HCT116 (cell line): ENCODE results near the gene DOP1B. TPM values are rescaled to one million over a fixed set of nuclear protein-coding genes. Genes with fewer than 3 reads are reported as not detected.

ENCODE experiments used
- ATAC-seq: fragments of 200-7000 bp; cut with Tn5 transposase; 2 replicates; pipeline ENCODE4 v1.9.1; 2020; ENCODE audit warnings: mild to moderate bottlenecking, moderate library complexity
- BruUV-seq: library from RNA; stranded (reverse); fragments of 400-500 nt; replicated peaks from 2 replicates; lab custom pipeline; 2021; lab: Mats Ljungman, UMichigan
- CTCF ChIA-PET: fragments of 300-600 bp; sonication (Branson Sonifier 250); formaldehyde crosslinking; loops from one replicate; lab custom pipeline; 2021; ENCODE audit warnings: antibody characterized with exemption; lab: Charles Lee
- POLR2A ChIA-PET: fragments of 300-600, 350-600 bp; sonication (Branson Sonifier 250); formaldehyde crosslinking; loops from one replicate; lab custom pipeline; 2021; ENCODE audit warnings: antibody characterized with exemption; lab: Charles Lee
- RAD21 ChIA-PET, 2 experiments: fragments of 300-600 bp; sonication (Branson Sonifier 250); formaldehyde crosslinking; loops; one replicate each; lab custom pipeline; 2023; ENCODE audit warnings: low total read pairs in 2 of 2; ENCODE audit not compliant: uncharacterized antibody in 2 of 2, unreplicated experiment in 2 of 2, low non-redundant PET in 1 of 2; lab: Charles Lee
- DNase-seq: peaks from one replicate; pipeline ENCODE4 v3.0.0-alpha.2; 2010; ENCODE audit warnings: low read depth, low spot score
- H2AFZ ChIP-seq: fragments of 200-600 bp; shearing (Covaris generic), sonication (generic); 2 replicates; pipeline ENCODE4 v1.6.1; 2017; ENCODE audit warnings: low read depth, mixed run types, mixed read lengths, antibody characterized with exemption, low read length; ENCODE audit not compliant: poor library complexity, severe bottlenecking
- H3K27ac ChIP-seq: 2 replicates; pipeline ENCODE4 v1.5.1; 2012; ENCODE audit warnings: low read depth, low read length
- H3K27me3 ChIP-seq: fragments of 200-600 bp; sonication (generic); 2 replicates; pipeline ENCODE4 v1.6.1; 2016; ENCODE audit warnings: mixed run types, low read length, mixed read lengths; ENCODE audit not compliant: insufficient read depth
- H3K36me3 ChIP-seq, 2 experiments: fragments of 200-500 bp in 1 of 2; fragments of 200-600 bp in 1 of 2; sonication (Bioruptor generic) in 1 of 2; sonication (generic) in 1 of 2; 2 replicates each; pipeline versions ENCODE4 v1.5.1 to v1.6.1; 2014 to 2016; ENCODE audit warnings: low read length in 2 of 2, inconsistent platforms in 1 of 2, mixed read lengths in 1 of 2, mixed run types in 1 of 2; ENCODE audit not compliant: insufficient read depth in 2 of 2, control insufficient read depth in 1 of 2
- H3K4me1 ChIP-seq, 2 experiments: fragments of 200-600 bp in 1 of 2; sonication (generic) in 1 of 2; 2 replicates each; pipeline versions ENCODE4 v1.5.1 to v1.6.1; 2012 to 2017; ENCODE audit warnings: low read length in 2 of 2, inconsistent platforms in 1 of 2, mild to moderate bottlenecking in 1 of 2, mixed read lengths in 1 of 2, mixed run types in 1 of 2, moderate library complexity in 1 of 2; ENCODE audit not compliant: insufficient read depth in 2 of 2, control insufficient read depth in 1 of 2
- H3K4me2 ChIP-seq: fragments of 200-600 bp; sonication (generic); 2 replicates; pipeline ENCODE4 v1.6.1; 2017; ENCODE audit warnings: mixed run types, low read length, mixed read lengths
- H3K4me3 ChIP-seq, 2 experiments: fragments of 200-600 bp in 1 of 2; sonication (generic) in 1 of 2; replicated peaks in 1 of 2; 2 replicates each; pipeline ENCODE4 v1.5.1; 2011 to 2016; ENCODE audit warnings: low read length in 2 of 2, control low read depth in 1 of 2, low read depth in 1 of 2, mild to moderate bottlenecking in 1 of 2, mixed read lengths in 1 of 2, mixed run types in 1 of 2
- H3K79me2 ChIP-seq: fragments of 200-600 bp; sonication (generic); 2 replicates; pipeline ENCODE4 v1.6.1; 2017; ENCODE audit warnings: mild to moderate bottlenecking, mixed run types, low read length, moderate library complexity, mixed read lengths; ENCODE audit not compliant: insufficient read depth
- H3K9ac ChIP-seq: fragments of 200-600 bp; sonication (generic); 2 replicates; pipeline ENCODE4 v1.6.1; 2016; ENCODE audit warnings: low read length, mixed read lengths
- H3K9me2 ChIP-seq: fragments of 200-600 bp; sonication (generic), shearing (Covaris generic); 2 replicates; pipeline ENCODE4 v1.6.1; 2017; ENCODE audit warnings: mixed run types, mild to moderate bottlenecking, moderate library complexity; ENCODE audit not compliant: insufficient read depth
- H3K9me3 ChIP-seq, 2 experiments: fragments of 200-500 bp in 1 of 2; fragments of 200-600 bp in 1 of 2; sonication (Bioruptor generic) in 1 of 2; sonication (generic) in 1 of 2; 2 replicates each; pipeline ENCODE4 v1.6.1; 2014 to 2017; ENCODE audit warnings: low read length in 2 of 2, mixed read lengths in 2 of 2, inconsistent platforms in 1 of 2, low read depth in 1 of 2, mild to moderate bottlenecking in 1 of 2, mixed run types in 1 of 2, moderate library complexity in 1 of 2; ENCODE audit not compliant: control insufficient read depth in 1 of 2, insufficient read depth in 1 of 2
- H4K20me1 ChIP-seq: fragments of 200-600 bp; sonication (generic), shearing (Covaris generic); 2 replicates; pipeline ENCODE4 v1.6.1; 2017; ENCODE audit warnings: mixed run types, mild to moderate bottlenecking, moderate library complexity; ENCODE audit not compliant: insufficient read depth
- CBX3 ChIP-seq: IDR thresholded peaks from 2 replicates; pipeline ENCODE4 v1.6.1; 2012; ENCODE audit warnings: low read depth
- ELF1 ChIP-seq: IDR thresholded peaks from 2 replicates; pipeline ENCODE4 v1.6.1; 2012; ENCODE audit warnings: low read depth, borderline replicate concordance
- EZH2 ChIP-seq: fragments of 200-600 bp; sonication (generic); IDR thresholded peaks from 2 replicates; pipeline ENCODE4 v1.6.1; 2017; ENCODE audit warnings: antibody characterized with exemption, mixed run types
- RAD21 ChIP-seq: IDR thresholded peaks from 2 replicates; pipeline ENCODE4 v1.6.1; 2012; ENCODE audit warnings: low read depth, mild to moderate bottlenecking
- SP1 ChIP-seq: IDR thresholded peaks from 2 replicates; pipeline ENCODE4 v1.6.1; 2012; ENCODE audit warnings: low read depth
- YY1 ChIP-seq: IDR thresholded peaks from 2 replicates; pipeline ENCODE4 v1.6.1; 2011; ENCODE audit warnings: low read length, low read depth, moderate library complexity, mild to moderate bottlenecking; ENCODE audit not compliant: insufficient replicate concordance; ENCODE audit errors: extremely low read depth
- ZFX ChIP-seq: fragments of 450-650 bp; IDR thresholded peaks from 2 replicates; pipeline ENCODE4 v1.6.1; 2017
- ZNF274 ChIP-seq: fragments of 200-500 bp; sonication (Bioruptor generic); IDR thresholded peaks from 2 replicates; pipeline ENCODE4 v1.6.1; 2014; ENCODE audit warnings: mild to moderate bottlenecking, low read depth, low read length, inconsistent platforms
- intact Hi-C: fragments of 100-400 bp; cut with micrococcal nuclease; formaldehyde crosslinking; loops from 2 replicates; pipeline ENCODE4 v1.10.0; 2022
- total RNA-seq: library from RNA; stranded (reverse); gene quantifications from one replicate; pipeline ENCODE4 v1.2.1, GENCODE V29; 2021; ENCODE audit not compliant: unreplicated experiment
- TF ChIP-seq, protein P1 (sequence below), 3 experiments: fragments of 200-600 bp in 1 of 3; sonication (generic) in 1 of 3; IDR thresholded peaks in 2 of 3; conservative IDR thresholded peaks in 1 of 3; 2 replicates each; pipeline ENCODE4 v1.5.1; 2012 to 2017; ENCODE audit warnings: low read depth in 2 of 3, low read length in 2 of 3, antibody characterized with exemption in 1 of 3, borderline replicate concordance in 1 of 3, control low read depth in 1 of 3, mild to moderate bottlenecking in 1 of 3, mixed read lengths in 1 of 3, mixed run types in 1 of 3, moderate library complexity in 1 of 3; ENCODE audit not compliant: insufficient read depth in 1 of 3
- TF ChIP-seq, protein P2 (sequence below): IDR thresholded peaks from 2 replicates; pipeline ENCODE4 v1.6.1; 2012; ENCODE audit warnings: low read depth
- TF ChIP-seq, protein P3 (sequence below): IDR thresholded peaks from 2 replicates; pipeline ENCODE4 v1.6.1; 2012

DOP1B gene
- total RNA-seq, 1 experiment from 2014 or later = 15.4 TPM

DNA sequence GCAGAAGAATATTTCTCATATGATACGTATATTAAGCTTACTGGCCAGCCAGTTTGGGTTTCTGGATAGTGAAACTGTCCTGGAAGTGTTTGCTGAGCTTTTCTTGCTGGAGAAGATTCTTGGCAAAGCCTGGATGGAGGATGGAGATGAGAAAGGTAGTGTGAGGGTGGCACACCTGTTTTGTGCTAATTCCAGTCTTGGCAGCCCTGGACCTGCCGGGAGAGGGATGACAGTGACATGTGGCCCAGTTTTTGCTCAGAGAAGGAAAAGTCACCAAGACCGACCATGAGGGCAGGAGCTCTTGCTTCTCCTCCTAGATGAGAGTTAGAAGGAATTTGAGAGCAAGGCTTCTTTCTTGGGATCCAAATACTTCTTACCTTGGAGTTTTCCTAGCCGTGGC is 34.1 kb downstream of the DOP1B start:
- DNase-seq = no peak
- Histone ChIP-seq H3K9ac (no peak overlapping the region), H3K36me3 (no peaks in the 10 kb centered on the region), H3K4me3 (no peak overlapping the region), H4K20me1 (no peaks in the 10 kb centered on the region), H3K4me1 (peaks cover 16 to 24% of the 10 kb centered on the region in 2 experiments; a peak in 3 of 4 replicates), H3K27ac (no peak overlapping the region), H3K4me2 (no peak overlapping the region), H3K27me3 (no peaks in the 10 kb centered on the region), H3K9me2 (no peaks in the 10 kb centered on the region), H3K79me2 (no peaks in the 10 kb centered on the region), H2AFZ (no peak overlapping the region), H3K9me3 (no peaks in the 10 kb centered on the region)
- ATAC-seq = no peak
- ChIA-PET RAD21 (no interaction called here), CTCF (no interaction called here), POLR2A (no interaction called here)
- intact Hi-C loops = no loop called here
- TF ChIP-seq SP1 (no peak), ZFX (no peak), YY1 (no peak)
- TF ChIP-seq, protein P1, sequence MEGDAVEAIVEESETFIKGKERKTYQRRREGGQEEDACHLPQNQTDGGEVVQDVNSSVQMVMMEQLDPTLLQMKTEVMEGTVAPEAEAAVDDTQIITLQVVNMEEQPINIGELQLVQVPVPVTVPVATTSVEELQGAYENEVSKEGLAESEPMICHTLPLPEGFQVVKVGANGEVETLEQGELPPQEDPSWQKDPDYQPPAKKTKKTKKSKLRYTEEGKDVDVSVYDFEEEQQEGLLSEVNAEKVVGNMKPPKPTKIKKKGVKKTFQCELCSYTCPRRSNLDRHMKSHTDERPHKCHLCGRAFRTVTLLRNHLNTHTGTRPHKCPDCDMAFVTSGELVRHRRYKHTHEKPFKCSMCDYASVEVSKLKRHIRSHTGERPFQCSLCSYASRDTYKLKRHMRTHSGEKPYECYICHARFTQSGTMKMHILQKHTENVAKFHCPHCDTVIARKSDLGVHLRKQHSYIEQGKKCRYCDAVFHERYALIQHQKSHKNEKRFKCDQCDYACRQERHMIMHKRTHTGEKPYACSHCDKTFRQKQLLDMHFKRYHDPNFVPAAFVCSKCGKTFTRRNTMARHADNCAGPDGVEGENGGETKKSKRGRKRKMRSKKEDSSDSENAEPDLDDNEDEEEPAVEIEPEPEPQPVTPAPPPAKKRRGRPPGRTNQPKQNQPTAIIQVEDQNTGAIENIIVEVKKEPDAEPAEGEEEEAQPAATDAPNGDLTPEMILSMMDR (IDR thresholded peaks at IDR 0.05 in 2 of 3, conservative IDR thresholded peaks at IDR 0.05 in 1 of 3; ENCODE audit: borderline replicate concordance in 1 of 3, insufficient read depth in 1 of 3, low read depth in 2 of 3, low read length in 2 of 3) = no peak
- BruUV-seq = no TSS peak

- CTCF ChIA-PET = no interaction called here
- POLR2A ChIA-PET = no interaction called here
- TF ChIP-seq ELF1 (no peak), CBX3 (no peak), RAD21 (no peak), ZFX (no peak), EZH2 (no peak), ZNF274 (no peak)
- TF ChIP-seq, protein P2, sequence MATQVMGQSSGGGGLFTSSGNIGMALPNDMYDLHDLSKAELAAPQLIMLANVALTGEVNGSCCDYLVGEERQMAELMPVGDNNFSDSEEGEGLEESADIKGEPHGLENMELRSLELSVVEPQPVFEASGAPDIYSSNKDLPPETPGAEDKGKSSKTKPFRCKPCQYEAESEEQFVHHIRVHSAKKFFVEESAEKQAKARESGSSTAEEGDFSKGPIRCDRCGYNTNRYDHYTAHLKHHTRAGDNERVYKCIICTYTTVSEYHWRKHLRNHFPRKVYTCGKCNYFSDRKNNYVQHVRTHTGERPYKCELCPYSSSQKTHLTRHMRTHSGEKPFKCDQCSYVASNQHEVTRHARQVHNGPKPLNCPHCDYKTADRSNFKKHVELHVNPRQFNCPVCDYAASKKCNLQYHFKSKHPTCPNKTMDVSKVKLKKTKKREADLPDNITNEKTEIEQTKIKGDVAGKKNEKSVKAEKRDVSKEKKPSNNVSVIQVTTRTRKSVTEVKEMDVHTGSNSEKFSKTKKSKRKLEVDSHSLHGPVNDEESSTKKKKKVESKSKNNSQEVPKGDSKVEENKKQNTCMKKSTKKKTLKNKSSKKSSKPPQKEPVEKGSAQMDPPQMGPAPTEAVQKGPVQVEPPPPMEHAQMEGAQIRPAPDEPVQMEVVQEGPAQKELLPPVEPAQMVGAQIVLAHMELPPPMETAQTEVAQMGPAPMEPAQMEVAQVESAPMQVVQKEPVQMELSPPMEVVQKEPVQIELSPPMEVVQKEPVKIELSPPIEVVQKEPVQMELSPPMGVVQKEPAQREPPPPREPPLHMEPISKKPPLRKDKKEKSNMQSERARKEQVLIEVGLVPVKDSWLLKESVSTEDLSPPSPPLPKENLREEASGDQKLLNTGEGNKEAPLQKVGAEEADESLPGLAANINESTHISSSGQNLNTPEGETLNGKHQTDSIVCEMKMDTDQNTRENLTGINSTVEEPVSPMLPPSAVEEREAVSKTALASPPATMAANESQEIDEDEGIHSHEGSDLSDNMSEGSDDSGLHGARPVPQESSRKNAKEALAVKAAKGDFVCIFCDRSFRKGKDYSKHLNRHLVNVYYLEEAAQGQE = no peak
- TF ChIP-seq, protein P1 (IDR thresholded peaks at IDR 0.05 in 2 of 3, conservative IDR thresholded peaks at IDR 0.05 in 1 of 3; ENCODE audit: borderline replicate concordance in 1 of 3, insufficient read depth in 1 of 3, low read depth in 2 of 3, low read length in 2 of 3) = no peak
- TF ChIP-seq, protein P3, sequence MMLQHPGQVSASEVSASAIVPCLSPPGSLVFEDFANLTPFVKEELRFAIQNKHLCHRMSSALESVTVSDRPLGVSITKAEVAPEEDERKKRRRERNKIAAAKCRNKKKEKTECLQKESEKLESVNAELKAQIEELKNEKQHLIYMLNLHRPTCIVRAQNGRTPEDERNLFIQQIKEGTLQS = no peak
Measured at GRCh38 chr21:36193200-36193599, 36.6 kb downstream of the DOP1B start.

More at GRCh38 chr21:36193200-36193599, 36.6 kb downstream of the DOP1B start:
- Histone ChIP-seq H3K4me1 (peaks cover 8 to 19% of the 10 kb centered on the region in 2 experiments; a peak in 3 of 4 replicates), H2AFZ (no peak overlapping the region), H3K36me3 (no peaks in the 10 kb centered on the region), H3K9me2 (no peaks in the 10 kb centered on the region), H4K20me1 (no peaks in the 10 kb centered on the region), H3K79me2 (no peaks in the 10 kb centered on the region), H3K4me2 (no peak overlapping the region), H3K27ac (no peak overlapping the region), H3K9me3 (no peaks in the 10 kb centered on the region), H3K27me3 (no peaks in the 10 kb centered on the region), H3K4me3 (no peak overlapping the region), H3K9ac (no peak overlapping the region)
- DNase-seq (no peak), ATAC-seq (no peak)
- intact Hi-C loops = no loop called here
- RAD21 ChIA-PET = no interaction called here
- no TSS peak for BruUV-seq
